ENCODE data around the gene POLD4.

DNA sequence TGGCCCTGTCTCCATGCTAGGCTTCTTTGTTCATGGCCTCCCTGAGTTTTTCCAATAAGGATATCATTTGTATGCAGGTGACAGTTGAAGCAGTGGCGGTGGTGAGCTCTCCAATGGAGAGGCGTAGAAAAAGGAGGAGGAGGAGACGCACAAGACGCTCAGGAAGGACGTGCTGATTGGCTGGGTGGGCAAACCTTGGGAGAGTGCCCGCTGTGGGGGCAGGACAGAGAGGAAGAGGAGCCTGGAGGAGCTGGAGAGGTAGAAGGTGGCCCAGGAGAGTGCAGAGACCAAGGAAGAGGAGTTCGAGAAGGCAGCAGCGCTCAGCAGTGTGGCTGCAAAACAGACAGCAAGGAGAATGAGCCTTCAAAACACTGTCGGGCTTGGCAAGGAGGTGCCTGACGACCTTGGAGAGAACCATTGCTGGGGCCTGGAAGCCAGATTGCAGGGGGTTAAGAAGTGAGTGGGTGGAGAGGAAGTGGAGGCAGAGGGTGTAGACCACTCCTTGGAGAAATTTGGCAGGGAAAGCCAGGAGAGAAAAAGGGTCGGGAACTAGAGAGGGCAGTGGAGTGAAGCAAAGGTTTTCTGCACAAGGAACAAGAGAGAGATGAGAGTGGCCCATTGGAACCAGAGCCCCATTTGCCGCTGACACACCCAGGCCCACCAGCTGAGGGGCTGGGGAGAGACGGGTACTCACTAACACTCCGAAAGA, 12.5 kb upstream of the POLD4 start:
- TF ChIP-seq, protein P1, sequence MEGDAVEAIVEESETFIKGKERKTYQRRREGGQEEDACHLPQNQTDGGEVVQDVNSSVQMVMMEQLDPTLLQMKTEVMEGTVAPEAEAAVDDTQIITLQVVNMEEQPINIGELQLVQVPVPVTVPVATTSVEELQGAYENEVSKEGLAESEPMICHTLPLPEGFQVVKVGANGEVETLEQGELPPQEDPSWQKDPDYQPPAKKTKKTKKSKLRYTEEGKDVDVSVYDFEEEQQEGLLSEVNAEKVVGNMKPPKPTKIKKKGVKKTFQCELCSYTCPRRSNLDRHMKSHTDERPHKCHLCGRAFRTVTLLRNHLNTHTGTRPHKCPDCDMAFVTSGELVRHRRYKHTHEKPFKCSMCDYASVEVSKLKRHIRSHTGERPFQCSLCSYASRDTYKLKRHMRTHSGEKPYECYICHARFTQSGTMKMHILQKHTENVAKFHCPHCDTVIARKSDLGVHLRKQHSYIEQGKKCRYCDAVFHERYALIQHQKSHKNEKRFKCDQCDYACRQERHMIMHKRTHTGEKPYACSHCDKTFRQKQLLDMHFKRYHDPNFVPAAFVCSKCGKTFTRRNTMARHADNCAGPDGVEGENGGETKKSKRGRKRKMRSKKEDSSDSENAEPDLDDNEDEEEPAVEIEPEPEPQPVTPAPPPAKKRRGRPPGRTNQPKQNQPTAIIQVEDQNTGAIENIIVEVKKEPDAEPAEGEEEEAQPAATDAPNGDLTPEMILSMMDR (IDR thresholded peaks at IDR 0.05): no peak
- no peak for TF ChIP-seq POLR2A (IDR thresholded peaks at IDR 0.05)
